Lower leg skin (tissue), 4 donors: ENCODE results near the gene LMF1. TPM values are rescaled to one million over a fixed set of nuclear protein-coding genes. Genes with fewer than 3 reads are reported as not detected.

Source experiments
- DNase-seq, 2 donors: peaks; one replicate each; pipeline ENCODE4 v3.0.0-alpha.2; 2019; ENCODE audit warnings: low spot score in 2 of 2
- H3K4me3 ChIP-seq: fragments of 200-600 bp; sonication (generic); 2 replicates; pipeline ENCODE4 v1.5.1; 2017; ENCODE audit warnings: mild to moderate bottlenecking, low read depth; ENCODE audit not compliant: poor library complexity, severe bottlenecking
- POLR2A ChIP-seq, 2 donors: fragments of 450-650 bp; IDR thresholded peaks; one replicate each; pipeline ENCODE4 v1.6.1; 2016 to 2017; ENCODE audit warnings: antibody characterized with exemption in 2 of 2, mild to moderate bottlenecking in 1 of 2, moderate library complexity in 1 of 2
- WGBS, 2 donors: methylation state at CpG; one replicate each; pipeline ENCODE4 v1.1.5; 2018; 5-methylcytosine and 5-hydroxymethylcytosine counted together
- intact Hi-C: fragments of 100-400 bp; cut with DNase I; formaldehyde crosslinking; loops from one replicate; pipeline ENCODE4 v1.15.0; 2023; ENCODE audit warnings: low total_unique reads
- total RNA-seq, 4 donors: library from RNA; depleted of rRNA; stranded (reverse); fragments of >200 nt; gene quantifications; one replicate each; pipeline ENCODE4 v1.1.0, GENCODE V29; 2016
- TF ChIP-seq, protein P1 (sequence below), 3 donors: fragments of 450-650 bp; IDR thresholded peaks; one replicate each; pipeline ENCODE4 v1.5.1; 2016; ENCODE audit warnings: antibody characterized with exemption in 3 of 3, mild to moderate bottlenecking in 3 of 3, moderate library complexity in 2 of 3

LMF1 gene
- total RNA-seq, 4 donors from 2014 or later, result 31.3 to 68.3 (median 50.3) TPM

DNA sequence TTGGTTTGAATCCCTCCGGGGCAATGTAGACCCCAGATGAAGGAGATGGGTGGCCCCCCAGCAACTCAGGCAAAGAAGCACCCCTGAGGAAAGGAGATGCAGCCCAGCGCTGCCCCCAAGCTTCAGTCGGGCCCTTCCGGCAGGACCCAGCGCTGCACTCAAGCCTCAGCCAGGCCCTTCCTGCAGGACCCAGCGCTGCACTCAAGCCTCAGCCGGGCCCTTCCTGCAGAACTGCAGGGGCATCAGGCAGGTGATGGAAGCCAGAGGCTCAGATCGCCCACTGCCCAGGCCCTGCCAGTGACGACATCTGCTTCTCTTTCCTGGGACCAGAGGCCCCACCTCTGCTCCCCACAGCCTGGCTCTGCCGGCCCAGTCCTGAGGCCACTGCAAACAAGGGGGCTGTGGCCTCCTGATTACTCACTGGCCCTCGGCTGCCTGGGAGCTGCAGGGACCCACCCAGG, 18.6 kb upstream of the LMF1 start:
- no peak overlapping the region for H3K4me3 ChIP-seq
- DNase-seq, result no peak
- WGBS, 2 donors, result 83 to 85% methylated on average over 5 to 10 of the region's 11 CpGs
- intact Hi-C loops, result no loop called here
- TF ChIP-seq, protein P1, sequence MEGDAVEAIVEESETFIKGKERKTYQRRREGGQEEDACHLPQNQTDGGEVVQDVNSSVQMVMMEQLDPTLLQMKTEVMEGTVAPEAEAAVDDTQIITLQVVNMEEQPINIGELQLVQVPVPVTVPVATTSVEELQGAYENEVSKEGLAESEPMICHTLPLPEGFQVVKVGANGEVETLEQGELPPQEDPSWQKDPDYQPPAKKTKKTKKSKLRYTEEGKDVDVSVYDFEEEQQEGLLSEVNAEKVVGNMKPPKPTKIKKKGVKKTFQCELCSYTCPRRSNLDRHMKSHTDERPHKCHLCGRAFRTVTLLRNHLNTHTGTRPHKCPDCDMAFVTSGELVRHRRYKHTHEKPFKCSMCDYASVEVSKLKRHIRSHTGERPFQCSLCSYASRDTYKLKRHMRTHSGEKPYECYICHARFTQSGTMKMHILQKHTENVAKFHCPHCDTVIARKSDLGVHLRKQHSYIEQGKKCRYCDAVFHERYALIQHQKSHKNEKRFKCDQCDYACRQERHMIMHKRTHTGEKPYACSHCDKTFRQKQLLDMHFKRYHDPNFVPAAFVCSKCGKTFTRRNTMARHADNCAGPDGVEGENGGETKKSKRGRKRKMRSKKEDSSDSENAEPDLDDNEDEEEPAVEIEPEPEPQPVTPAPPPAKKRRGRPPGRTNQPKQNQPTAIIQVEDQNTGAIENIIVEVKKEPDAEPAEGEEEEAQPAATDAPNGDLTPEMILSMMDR (IDR thresholded peaks at IDR 0.05), result no peak
- no peak for TF ChIP-seq POLR2A (IDR thresholded peaks at IDR 0.05)

DNA sequence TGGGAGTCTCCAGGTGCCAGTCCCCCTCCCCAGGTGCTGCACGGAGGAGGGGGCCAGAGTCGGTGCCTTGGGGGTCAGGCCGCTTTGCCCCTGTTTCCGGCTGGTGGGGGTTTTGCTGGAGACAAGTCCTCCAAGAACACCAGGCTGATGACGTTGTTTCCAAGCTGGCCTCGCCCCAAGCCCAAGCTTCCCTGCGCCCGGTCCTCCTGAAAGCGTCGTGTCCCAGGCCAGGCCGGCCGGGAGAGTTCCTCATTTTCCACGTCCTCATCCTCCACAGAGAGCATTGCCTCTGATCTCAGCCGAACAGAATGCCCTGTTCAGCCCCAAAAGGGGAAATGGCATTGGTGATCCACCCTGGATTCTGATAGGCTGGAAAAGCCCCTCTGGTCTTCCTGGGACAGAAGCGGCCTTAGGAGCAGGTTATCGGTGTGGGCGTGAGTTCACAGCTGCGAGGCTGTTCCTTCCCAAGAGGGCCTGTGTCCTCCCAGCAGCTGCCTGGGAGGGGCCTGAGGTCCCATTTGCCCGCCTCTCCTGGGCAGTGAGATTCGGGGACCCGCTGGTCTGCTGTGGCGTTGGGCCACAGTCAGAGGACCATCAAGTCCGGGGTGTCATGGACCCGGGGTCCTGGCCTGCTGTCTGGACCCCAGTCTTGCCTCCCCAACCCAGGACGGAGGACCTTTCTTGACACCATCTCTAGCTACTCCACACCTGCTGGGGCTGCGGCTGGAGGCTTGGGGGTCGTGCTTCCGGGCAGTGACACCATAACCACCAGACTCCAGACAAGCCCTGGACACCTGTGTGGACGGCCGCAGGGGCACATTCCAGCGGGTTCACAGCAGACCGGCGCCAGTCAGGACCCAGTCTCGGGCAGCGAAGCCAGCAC, 17.9 kb upstream of the LMF1 start:
- no peak overlapping the region for H3K4me3 ChIP-seq
- 76 to 78% methylated on average over 23 to 33 of the region's 35 CpGs for WGBS, 2 donors
- intact Hi-C loops, result no loop called here
- DNase-seq, result no peak
- TF ChIP-seq, protein P1 (IDR thresholded peaks at IDR 0.05), result no peak
- no peak for TF ChIP-seq POLR2A (IDR thresholded peaks at IDR 0.05)

DNA sequence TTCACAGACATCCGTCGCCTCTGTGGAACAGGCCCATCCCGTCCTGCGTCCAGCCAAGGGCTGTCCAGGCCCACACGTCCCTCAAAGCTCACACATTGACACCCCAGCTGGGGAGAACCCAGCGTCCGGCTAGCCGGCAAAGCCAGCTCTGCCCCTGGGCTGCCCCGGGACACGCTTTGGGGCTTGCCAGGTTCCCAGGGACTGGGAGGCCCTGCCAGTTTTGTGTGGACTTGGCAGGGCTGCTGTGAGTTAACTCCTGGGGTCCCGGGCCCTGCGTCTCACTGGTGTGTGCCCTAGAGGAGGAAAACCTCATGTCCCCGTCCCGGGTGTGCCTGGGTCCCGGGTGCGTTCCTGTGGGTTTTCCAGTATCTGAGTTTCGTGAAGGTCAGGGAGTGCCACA, 17.1 kb upstream of the LMF1 start:
- 58% methylated on average over 17 of the region's 17 CpGs; no CpG with 5 or more reads in 1 of the 2 donors for WGBS, 2 donors
- no peak for TF ChIP-seq POLR2A (IDR thresholded peaks at IDR 0.05)
- TF ChIP-seq, protein P1 (IDR thresholded peaks at IDR 0.05), result no peak
- no peak for DNase-seq

DNA sequence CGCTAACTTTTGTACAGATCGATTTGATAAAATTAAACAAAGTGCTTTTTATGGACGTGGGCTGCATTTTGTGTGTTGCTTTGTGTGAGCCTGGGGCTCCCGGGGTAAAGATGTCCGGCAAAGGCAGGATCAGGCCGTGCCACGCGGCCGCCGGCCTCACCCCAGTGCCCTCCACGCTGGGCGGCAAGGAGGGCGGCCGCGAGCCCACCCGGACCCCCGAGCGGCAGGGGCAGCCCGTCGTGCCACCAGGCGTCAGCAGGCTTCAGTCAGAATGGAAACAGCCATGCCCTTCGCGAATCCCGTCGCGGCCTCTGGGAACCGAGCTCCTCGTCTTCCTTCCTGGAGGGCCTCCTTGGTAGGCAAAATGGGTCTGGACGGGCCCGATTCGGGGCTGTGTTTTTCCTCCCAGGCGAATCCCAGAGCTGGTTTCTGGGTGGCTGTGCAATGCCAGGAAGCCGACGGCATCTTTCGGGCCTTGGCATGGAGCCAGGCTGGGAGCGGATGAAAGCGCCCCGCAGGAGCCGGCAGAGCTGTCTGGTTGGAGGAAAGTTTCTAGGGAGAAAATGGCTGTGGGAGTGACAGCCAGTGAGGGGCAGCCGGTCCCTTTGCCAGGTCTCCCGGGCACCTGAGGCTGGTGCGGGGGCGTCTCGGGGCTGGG, 16.3 kb upstream of the LMF1 start:
- TF ChIP-seq, protein P1 (IDR thresholded peaks at IDR 0.05), result no peak
- TF ChIP-seq POLR2A (IDR thresholded peaks at IDR 0.05), result no peak
- intact Hi-C loops, result no loop called here
- no peak for DNase-seq
- no peak overlapping the region for H3K4me3 ChIP-seq
- WGBS, 2 donors, result 50% methylated on average over 44 of the region's 44 CpGs

More for the DNA sequence above, 17.1 kb upstream of the LMF1 start:
- intact Hi-C loops, result no loop called here
- H3K4me3 ChIP-seq, result no peak overlapping the region

DNA sequence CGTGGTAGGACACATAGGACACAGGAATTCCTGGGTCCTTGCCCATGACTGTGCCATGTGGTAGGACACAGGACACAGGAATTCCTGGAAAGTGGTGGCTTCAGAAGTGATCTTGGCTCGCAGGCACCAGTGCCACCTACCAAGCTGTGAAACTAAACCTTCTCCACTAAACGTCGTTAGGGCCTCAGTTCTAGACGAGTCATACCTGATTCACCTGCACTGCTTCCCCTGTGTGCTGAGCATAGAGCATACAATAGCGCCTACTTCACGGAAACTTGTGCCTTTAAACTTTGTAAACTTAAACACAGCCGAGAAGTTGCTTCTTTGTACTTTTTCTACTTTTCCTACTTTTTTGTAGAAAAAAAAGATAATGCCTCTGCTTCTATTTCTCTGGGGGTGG, 15.6 kb upstream of the LMF1 start:
- no peak overlapping the region for H3K4me3 ChIP-seq
- intact Hi-C loops, result no loop called here
- TF ChIP-seq, protein P1 (IDR thresholded peaks at IDR 0.05), result no peak
- no peak for TF ChIP-seq POLR2A (IDR thresholded peaks at IDR 0.05)
- no peak for DNase-seq
- 71 to 80% methylated on average over 7 to 8 of the region's 8 CpGs for WGBS, 2 donors
